Natural killer cell (primary cell): ENCODE results near the gene GTF2H4. TPM values are rescaled to one million over a fixed set of nuclear protein-coding genes. Genes with fewer than 3 reads are reported as not detected.

Experiments
- ATAC-seq, 3 donors: fragments of 150-1000 bp in 2 of 3; fragments of 200-7000 bp in 1 of 3; cut with Tn5 transposase; 1 replicate in 1 of 3; 2 replicates in 2 of 3; pipeline ENCODE4 v1.10.0; 2021; ENCODE audit warnings: mild to moderate bottlenecking in 2 of 3, moderate library complexity in 2 of 3
- DNase-seq, 2 donors: peaks; one replicate each; pipeline versions ENCODE4 v3.0.0 to v3.0.0-alpha.2; 2013 to 2021; ENCODE audit warnings: mixed read lengths in 1 of 2
- H3K27ac ChIP-seq: one replicate; pipeline ENCODE4 v1.5.1; 2013; ENCODE audit warnings: mild to moderate bottlenecking, low read length
- H3K27me3 ChIP-seq: one replicate; pipeline ENCODE4 v1.6.1; 2013; ENCODE audit warnings: low read length; ENCODE audit not compliant: control insufficient read depth, insufficient read depth
- H3K36me3 ChIP-seq: one replicate; pipeline ENCODE4 v1.6.1; 2013; ENCODE audit warnings: low read length; ENCODE audit not compliant: control insufficient read depth, insufficient read depth
- H3K4me1 ChIP-seq: one replicate; pipeline ENCODE4 v1.6.1; 2013; ENCODE audit warnings: low read length; ENCODE audit not compliant: control insufficient read depth, insufficient read depth
- H3K4me3 ChIP-seq: one replicate; pipeline ENCODE4 v1.5.1; 2013; ENCODE audit warnings: low read length
- H3K9me3 ChIP-seq: one replicate; pipeline ENCODE4 v1.6.1; 2013; ENCODE audit warnings: low read length; ENCODE audit not compliant: control insufficient read depth, insufficient read depth
- H3K27ac Mint-ChIP-seq, 2 donors: one replicate each; pipeline ENCODE4 v1.8.0; 2022; ENCODE audit warnings: mild to moderate bottlenecking in 2 of 2, mixed read lengths in 2 of 2, moderate library complexity in 1 of 2
- H3K27me3 Mint-ChIP-seq, 2 donors: one replicate each; pipeline ENCODE4 v1.8.0; 2022; ENCODE audit warnings: low read depth in 2 of 2, mixed read lengths in 2 of 2
- H3K36me3 Mint-ChIP-seq: one replicate; pipeline ENCODE4 v1.8.0; 2022; ENCODE audit warnings: mixed read lengths
- H3K4me1 Mint-ChIP-seq, 2 donors: one replicate each; pipeline ENCODE4 v1.8.0; 2022; ENCODE audit warnings: mixed read lengths in 2 of 2
- H3K4me3 Mint-ChIP-seq: one replicate; pipeline ENCODE4 v1.8.0; 2022; ENCODE audit warnings: mild to moderate bottlenecking, moderate library complexity, mixed read lengths
- H3K9me3 Mint-ChIP-seq, 2 donors: one replicate each; pipeline ENCODE4 v1.8.0; 2022; ENCODE audit warnings: mixed read lengths in 2 of 2
- WGBS: methylation state at CpG from one replicate; pipeline ENCODE4 v1.1.7; 2013; ENCODE audit warnings: missing lambda C conversion rate; ENCODE audit not compliant: insufficient coverage; 5-methylcytosine and 5-hydroxymethylcytosine counted together
- intact Hi-C: fragments of 100-400 bp; cut with micrococcal nuclease; formaldehyde crosslinking; loops from one replicate; pipeline ENCODE4 v1.14.2; 2022
- total RNA-seq, 4 donors: library from RNA; stranded (reverse); fragments of 120-200 nt in 1 of 4; gene quantifications; one replicate each; pipeline versions ENCODE4 v1.2.3 to v1.2.4, GENCODE V29; 2013 to 2022
- TF ChIP-seq, protein P1 (sequence below): fragments of 200-600 bp; IDR thresholded peaks from one replicate; pipeline ENCODE4 v1.8.0; 2022; ENCODE audit warnings: antibody characterized with exemption

The GTF2H4 gene
- total RNA-seq, 3 donors from 2014 or later (not counting 1 experiment from before 2014, with no cell fraction given): 13.5 to 17.9 (median 15.7) TPM

DNA sequence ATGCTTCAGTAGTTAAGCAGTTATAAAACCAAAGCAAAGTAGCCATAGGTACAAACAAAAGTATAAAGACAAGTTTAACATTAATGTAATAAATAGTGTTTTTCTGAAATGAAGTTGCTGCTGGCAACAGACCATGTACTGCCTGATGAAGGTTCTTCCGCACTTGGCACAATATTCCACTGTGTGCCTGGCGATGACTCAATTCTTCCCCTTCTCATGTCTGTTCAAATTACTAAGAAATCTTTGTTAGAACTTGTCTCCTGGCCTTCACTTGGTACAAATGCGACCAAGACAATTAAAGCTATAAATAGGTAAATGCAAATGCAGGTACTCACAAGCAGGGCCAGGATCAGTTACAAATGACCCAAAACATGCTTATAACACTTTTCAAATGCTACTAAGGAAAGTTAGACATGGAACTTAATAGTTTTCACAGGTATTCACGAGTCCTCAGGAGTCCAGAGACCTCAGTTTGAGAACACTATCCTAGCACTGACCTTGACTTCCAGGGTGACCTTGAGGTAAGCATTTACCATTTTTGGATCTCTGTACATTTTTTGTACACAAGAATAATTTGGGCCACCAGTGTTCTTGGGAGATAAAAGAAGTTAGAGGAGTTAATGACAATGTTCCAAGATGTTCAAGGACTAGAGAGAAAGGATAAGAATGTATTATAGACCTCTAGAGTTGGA lies 31.8 kb upstream of the GTF2H4 start:
- intact Hi-C loops: loop anchor here (5.0 kb wide), 1 partner anchor 194 kb away; no protein-coding TSS in a partner anchor
- TF ChIP-seq, protein P1, sequence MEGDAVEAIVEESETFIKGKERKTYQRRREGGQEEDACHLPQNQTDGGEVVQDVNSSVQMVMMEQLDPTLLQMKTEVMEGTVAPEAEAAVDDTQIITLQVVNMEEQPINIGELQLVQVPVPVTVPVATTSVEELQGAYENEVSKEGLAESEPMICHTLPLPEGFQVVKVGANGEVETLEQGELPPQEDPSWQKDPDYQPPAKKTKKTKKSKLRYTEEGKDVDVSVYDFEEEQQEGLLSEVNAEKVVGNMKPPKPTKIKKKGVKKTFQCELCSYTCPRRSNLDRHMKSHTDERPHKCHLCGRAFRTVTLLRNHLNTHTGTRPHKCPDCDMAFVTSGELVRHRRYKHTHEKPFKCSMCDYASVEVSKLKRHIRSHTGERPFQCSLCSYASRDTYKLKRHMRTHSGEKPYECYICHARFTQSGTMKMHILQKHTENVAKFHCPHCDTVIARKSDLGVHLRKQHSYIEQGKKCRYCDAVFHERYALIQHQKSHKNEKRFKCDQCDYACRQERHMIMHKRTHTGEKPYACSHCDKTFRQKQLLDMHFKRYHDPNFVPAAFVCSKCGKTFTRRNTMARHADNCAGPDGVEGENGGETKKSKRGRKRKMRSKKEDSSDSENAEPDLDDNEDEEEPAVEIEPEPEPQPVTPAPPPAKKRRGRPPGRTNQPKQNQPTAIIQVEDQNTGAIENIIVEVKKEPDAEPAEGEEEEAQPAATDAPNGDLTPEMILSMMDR: no peak
- peaks cover 0 to 6% of the 10 kb centered on the region in 2 donors for H3K9me3 Mint-ChIP-seq
- no peak overlapping the region for H3K4me3 Mint-ChIP-seq
- no peak overlapping the region for H3K27ac Mint-ChIP-seq
- WGBS: 85% methylated on average over 4 of the region's 4 CpGs
- H3K27ac ChIP-seq: no peak overlapping the region
- peaks cover 10% of the 10 kb centered on the region for H3K36me3 Mint-ChIP-seq
- no peak overlapping the region for H3K4me3 ChIP-seq
- H3K36me3 ChIP-seq: no peaks in the 10 kb centered on the region
- ATAC-seq (no peak), DNase-seq (no peak)
- peaks cover 8 to 16% of the 10 kb centered on the region in 2 donors for H3K4me1 Mint-ChIP-seq
- H3K4me1 ChIP-seq: peaks cover 12% of the 10 kb centered on the region
- H3K9me3 ChIP-seq: no peaks in the 10 kb centered on the region
- H3K27me3 ChIP-seq: no peaks in the 10 kb centered on the region
- peaks cover 0 to 9% of the 10 kb centered on the region in 2 donors for H3K27me3 Mint-ChIP-seq

DNA sequence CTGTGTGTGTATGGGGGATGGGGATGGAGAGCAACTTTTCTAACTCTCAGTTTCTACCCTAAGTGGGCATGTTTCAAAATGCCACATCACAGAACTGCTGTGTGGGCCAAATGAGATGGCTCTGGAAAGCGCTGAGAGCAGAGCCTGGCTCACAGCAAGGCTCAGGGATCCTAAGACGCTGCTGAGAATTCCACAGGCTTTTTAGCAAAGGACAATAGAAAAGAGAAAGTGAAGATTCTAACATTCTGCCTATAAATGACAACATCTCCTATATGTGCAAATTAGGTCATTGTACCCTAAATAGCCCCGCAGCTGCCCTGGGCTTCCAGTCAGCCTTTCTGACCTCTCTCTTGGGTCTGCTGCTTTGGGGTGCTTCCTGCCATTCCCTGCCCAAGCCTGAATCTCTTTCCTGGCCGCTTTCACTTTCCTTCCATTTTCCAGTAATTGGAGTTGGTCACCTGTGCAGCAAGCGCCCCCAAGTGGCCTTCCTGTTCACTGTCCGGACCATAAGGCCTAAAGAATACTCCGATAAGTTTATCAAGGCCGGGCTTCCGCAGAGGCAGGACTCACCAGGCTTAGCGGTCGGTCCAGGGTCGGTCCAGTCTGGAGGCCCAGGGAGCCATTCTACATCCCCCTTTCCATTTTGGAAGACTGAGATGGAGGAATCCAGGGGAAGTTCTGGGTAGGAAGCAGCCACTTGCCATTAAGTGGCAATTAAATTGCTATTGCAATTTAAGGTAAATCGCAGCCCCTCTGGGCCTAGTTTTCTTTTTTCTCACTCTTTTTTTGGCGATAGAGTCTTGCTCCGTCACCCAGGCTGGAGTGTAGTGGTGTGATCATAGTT lies 30.4 kb upstream of the GTF2H4 start:
- no peaks in the 10 kb centered on the region for H3K9me3 ChIP-seq
- H3K27me3 ChIP-seq: no peaks in the 10 kb centered on the region
- H3K4me3 ChIP-seq: no peak overlapping the region
- H3K4me3 Mint-ChIP-seq: peak overlapping the region; percentile 81
- DNase-seq: peak; percentile 57 to 87
- H3K27ac ChIP-seq: no peak overlapping the region
- no peaks in the 10 kb centered on the region for H3K9me3 Mint-ChIP-seq
- peaks cover 12% of the 10 kb centered on the region for H3K4me1 ChIP-seq
- peak; percentile 85 to 94 (median 86) for ATAC-seq
- H3K36me3 ChIP-seq: no peaks in the 10 kb centered on the region
- H3K27ac Mint-ChIP-seq: peak overlapping the region; percentile 4 to 17
- H3K36me3 Mint-ChIP-seq: no peaks in the 10 kb centered on the region
- intact Hi-C loops: loop anchor here (1.0 to 5.0 kb wide), 4 partner anchors 49 to 195 kb away; partner anchors contain the start of gene IER3
- 15% methylated on average over 14 of the region's 15 CpGs for WGBS
- peaks cover 8 to 9% of the 10 kb centered on the region in 2 donors for H3K4me1 Mint-ChIP-seq
- H3K27me3 Mint-ChIP-seq: peaks cover 0 to 4% of the 10 kb centered on the region in 2 donors
- TF ChIP-seq, protein P1: peak; percentile 77

DNA sequence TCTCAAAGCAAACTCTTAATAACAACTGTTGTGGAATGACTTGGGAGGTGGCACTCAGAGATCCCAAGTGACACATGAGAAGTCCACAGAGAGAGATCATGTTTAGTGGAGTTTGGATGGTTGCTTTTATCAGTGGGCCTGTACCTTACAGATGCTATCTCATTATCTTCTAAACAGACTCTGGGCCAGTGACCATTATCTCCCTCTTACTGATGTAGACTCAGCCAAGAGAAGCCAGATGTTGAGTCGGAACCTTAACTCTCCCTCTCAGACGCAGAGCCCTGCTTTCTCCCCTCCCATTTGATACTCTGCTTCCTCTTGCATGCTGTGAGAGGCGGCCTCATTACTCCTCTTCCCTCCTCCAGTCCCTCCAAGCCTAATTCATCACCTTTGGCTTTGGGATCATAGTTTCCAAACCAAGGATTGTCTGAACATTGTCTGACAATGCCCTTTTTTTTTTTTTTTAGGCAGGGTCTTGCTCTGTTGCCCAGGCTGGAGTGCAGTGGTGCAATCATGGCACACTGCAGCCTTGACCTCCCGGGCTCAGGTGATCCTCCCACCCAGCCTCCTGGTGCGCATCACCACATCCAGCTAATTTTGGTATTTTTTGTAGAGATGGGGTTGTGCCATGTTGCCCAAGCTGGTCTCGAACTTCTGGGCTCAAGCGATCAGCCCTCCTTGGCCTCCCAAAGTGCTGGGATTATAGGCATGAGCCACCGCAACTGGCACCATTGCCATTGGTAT lies 28.2 kb upstream of the GTF2H4 start:
- intact Hi-C loops: loop anchor here (5.0 kb wide), 1 partner anchor 198 kb away; no protein-coding TSS in a partner anchor
- Histone ChIP-seq H3K4me3 (no peak overlapping the region), H3K36me3 (no peaks in the 10 kb centered on the region), H3K9me3 (no peaks in the 10 kb centered on the region), H3K4me1 (peaks cover 22% of the 10 kb centered on the region), H3K27me3 (peaks cover 2% of the 10 kb centered on the region), H3K27ac (no peak overlapping the region)
- no peak for ATAC-seq
- WGBS: 95% methylated on average over 8 of the region's 8 CpGs
- Mint-ChIP-seq H3K4me3 (no peak overlapping the region), H3K27ac (no peak overlapping the region), H3K27me3 (peaks cover 0 to 9% of the 10 kb centered on the region in 2 donors), H3K9me3 (no peaks in the 10 kb centered on the region), H3K36me3 (no peaks in the 10 kb centered on the region), H3K4me1 (peaks cover 10 to 22% of the 10 kb centered on the region in 2 donors)
- TF ChIP-seq, protein P1: no peak
- no peak for DNase-seq
